ENCODE measurements around the gene UBE3A. TPM values are rescaled to one million over a fixed set of nuclear protein-coding genes. Genes with fewer than 3 reads are reported as not detected.

UBE3A gene
- total RNA-seq, 1 donor = 80.3 TPM

- H3K4me3 ChIP-seq (ENCODE audit: low read depth, low read length) = no peak overlapping the region
- TF ChIP-seq, protein P1, sequence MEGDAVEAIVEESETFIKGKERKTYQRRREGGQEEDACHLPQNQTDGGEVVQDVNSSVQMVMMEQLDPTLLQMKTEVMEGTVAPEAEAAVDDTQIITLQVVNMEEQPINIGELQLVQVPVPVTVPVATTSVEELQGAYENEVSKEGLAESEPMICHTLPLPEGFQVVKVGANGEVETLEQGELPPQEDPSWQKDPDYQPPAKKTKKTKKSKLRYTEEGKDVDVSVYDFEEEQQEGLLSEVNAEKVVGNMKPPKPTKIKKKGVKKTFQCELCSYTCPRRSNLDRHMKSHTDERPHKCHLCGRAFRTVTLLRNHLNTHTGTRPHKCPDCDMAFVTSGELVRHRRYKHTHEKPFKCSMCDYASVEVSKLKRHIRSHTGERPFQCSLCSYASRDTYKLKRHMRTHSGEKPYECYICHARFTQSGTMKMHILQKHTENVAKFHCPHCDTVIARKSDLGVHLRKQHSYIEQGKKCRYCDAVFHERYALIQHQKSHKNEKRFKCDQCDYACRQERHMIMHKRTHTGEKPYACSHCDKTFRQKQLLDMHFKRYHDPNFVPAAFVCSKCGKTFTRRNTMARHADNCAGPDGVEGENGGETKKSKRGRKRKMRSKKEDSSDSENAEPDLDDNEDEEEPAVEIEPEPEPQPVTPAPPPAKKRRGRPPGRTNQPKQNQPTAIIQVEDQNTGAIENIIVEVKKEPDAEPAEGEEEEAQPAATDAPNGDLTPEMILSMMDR (IDR thresholded peaks at IDR 0.05; ENCODE audit: insufficient read depth, low read length) = no peak
- no peak for DNase-seq (ENCODE audit: low read depth)
These were observed 5.5 kb downstream of the UBE3A start for GRCh38 chr15:25433118-25433865.

GRCh38 chr15:25431836-25432561, 6.8 kb downstream of the UBE3A start:
- DNase-seq (ENCODE audit: low read depth) = no peak
- H3K4me3 ChIP-seq (ENCODE audit: low read depth, low read length) = no peak overlapping the region
- TF ChIP-seq, protein P1 (IDR thresholded peaks at IDR 0.05; ENCODE audit: insufficient read depth, low read length) = no peak

- TF ChIP-seq, protein P1 (IDR thresholded peaks at IDR 0.05; ENCODE audit: insufficient read depth, low read length) = no peak
- no peak overlapping the region for H3K4me3 ChIP-seq (ENCODE audit: low read depth, low read length)
- DNase-seq (ENCODE audit: low read depth) = no peak
These were observed 11.0 kb downstream of the UBE3A start for GRCh38 chr15:25427861-25428260.

DNA sequence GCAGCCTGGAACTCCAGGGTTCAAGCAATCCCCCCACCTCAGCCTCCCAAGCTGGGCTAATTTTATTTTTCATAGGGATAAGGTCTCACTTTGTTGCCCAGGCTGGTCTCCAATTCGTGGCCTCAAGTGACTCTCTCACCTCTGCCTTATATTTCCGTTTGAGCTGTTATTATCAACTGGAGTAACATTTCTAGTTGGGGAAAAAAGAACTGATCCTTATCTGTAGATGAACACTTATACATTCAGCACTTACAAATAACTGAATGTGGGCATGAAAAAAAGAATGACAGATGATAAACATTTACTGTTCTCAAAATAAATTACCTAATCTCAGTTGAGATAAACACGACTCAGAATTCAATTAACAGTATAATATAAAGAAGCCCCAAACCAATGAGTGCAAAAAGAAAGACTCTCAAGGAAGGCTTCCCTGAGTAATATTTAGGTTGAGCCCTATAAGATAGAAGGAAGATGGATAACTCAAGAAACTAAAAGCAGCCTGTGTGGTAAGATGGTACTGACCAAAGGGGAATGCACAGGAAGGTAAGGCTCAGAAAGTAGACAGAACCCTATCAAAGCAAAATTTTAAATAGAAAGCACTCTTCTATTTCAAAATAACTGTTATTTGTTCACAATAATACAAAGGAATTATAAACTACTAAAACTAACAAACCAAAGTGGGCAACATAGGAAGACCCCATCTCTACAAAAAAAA, 11.8 kb downstream of the UBE3A start:
- DNase-seq (ENCODE audit: low read depth) = no peak
- TF ChIP-seq, protein P1 (IDR thresholded peaks at IDR 0.05; ENCODE audit: insufficient read depth, low read length) = no peak
- no peak overlapping the region for H3K4me3 ChIP-seq (ENCODE audit: low read depth, low read length)

GRCh38 chr15:25424073-25424472, 14.8 kb downstream of the UBE3A start:
- TF ChIP-seq, protein P1 (IDR thresholded peaks at IDR 0.05; ENCODE audit: insufficient read depth, low read length) = no peak
- no peak for DNase-seq (ENCODE audit: low read depth)
- no peak overlapping the region for H3K4me3 ChIP-seq (ENCODE audit: low read depth, low read length)

- H3K4me3 ChIP-seq (ENCODE audit: low read depth, low read length) = no peak overlapping the region
These were observed 16.8 kb downstream of the UBE3A start for GRCh38 chr15:25422021-25422420.

More at GRCh38 chr15:25422021-25422420, 16.8 kb downstream of the UBE3A start:
- DNase-seq (ENCODE audit: low read depth) = no peak
- TF ChIP-seq, protein P1 (IDR thresholded peaks at IDR 0.05; ENCODE audit: insufficient read depth, low read length) = no peak
